Measurements from ENCODE around the gene PHACTR1. TPM values are rescaled to one million over a fixed set of nuclear protein-coding genes. Genes with fewer than 3 reads are reported as not detected.

The PHACTR1 gene
- total RNA-seq, 2 donors from 2014 or later = 2.8 to 6.3 TPM

- no peak overlapping the region for H3K27ac Mint-ChIP-seq
- DNase-seq = no peak
- H3K4me3 Mint-ChIP-seq = no peak overlapping the region
- peaks cover 9% of the 10 kb centered on the region for H3K9me3 Mint-ChIP-seq
- H3K4me1 Mint-ChIP-seq = no peaks in the 10 kb centered on the region
- no peaks in the 10 kb centered on the region for H3K27me3 Mint-ChIP-seq (ENCODE audit: insufficient read depth)
- 84 to 91% methylated on average over 3 to 4 of the region's 4 CpGs for WGBS, 2 experiments (ENCODE audit: insufficient coverage in 1 of 2, insufficient read length in 1 of 2)
- H3K4me1 ChIP-seq (ENCODE audit: control insufficient read depth, insufficient read depth, low read length) = no peaks in the 10 kb centered on the region
- H3K27ac ChIP-seq (ENCODE audit: low read depth, low read length) = no peak overlapping the region
- H3K36me3 ChIP-seq (ENCODE audit: control insufficient read depth, insufficient read depth, low read length) = no peaks in the 10 kb centered on the region
- H3K9me3 ChIP-seq (ENCODE audit: control insufficient read depth, low read length) = peaks cover 6% of the 10 kb centered on the region
- H3K36me3 Mint-ChIP-seq (ENCODE audit: low read depth) = no peaks in the 10 kb centered on the region
- H3K9ac ChIP-seq (ENCODE audit: extremely low read depth, low read length, poor library complexity, severe bottlenecking) = no peak overlapping the region
- H3K27me3 ChIP-seq (ENCODE audit: control insufficient read depth, insufficient read depth, low read length, poor library complexity, severe bottlenecking) = no peaks in the 10 kb centered on the region
- no peak overlapping the region for H3K4me3 ChIP-seq (ENCODE audit: low read length)
- no peak for TF ChIP-seq CTCF (conservative IDR thresholded peaks at IDR 0.05)
Observed at GRCh38 chr6:12980741-12981140, 264.2 kb downstream of the PHACTR1 start.

- no peaks in the 10 kb centered on the region for H3K27me3 ChIP-seq (ENCODE audit: control insufficient read depth, insufficient read depth, low read length, poor library complexity, severe bottlenecking)
- H3K27ac ChIP-seq (ENCODE audit: low read depth, low read length) = no peak overlapping the region
- H3K36me3 ChIP-seq (ENCODE audit: control insufficient read depth, insufficient read depth, low read length) = no peaks in the 10 kb centered on the region
- no peak for DNase-seq
- no peak overlapping the region for H3K4me3 ChIP-seq (ENCODE audit: low read length)
- WGBS, 2 experiments (ENCODE audit: insufficient coverage in 1 of 2, insufficient read length in 1 of 2) = 80 to 100% methylated on average over 1 to 2 of the region's 2 CpGs
- Mint-ChIP-seq H3K4me1 (no peaks in the 10 kb centered on the region), H3K4me3 (no peak overlapping the region), H3K9me3 (peaks cover 9% of the 10 kb centered on the region), H3K27me3 (ENCODE audit: insufficient read depth) (peaks cover 2% of the 10 kb centered on the region), H3K36me3 (ENCODE audit: low read depth) (no peaks in the 10 kb centered on the region), H3K27ac (no peak overlapping the region)
- H3K9me3 ChIP-seq (ENCODE audit: control insufficient read depth, low read length) = peaks cover 6% of the 10 kb centered on the region
- H3K9ac ChIP-seq (ENCODE audit: extremely low read depth, low read length, poor library complexity, severe bottlenecking) = no peak overlapping the region
- H3K4me1 ChIP-seq (ENCODE audit: control insufficient read depth, insufficient read depth, low read length) = no peaks in the 10 kb centered on the region
- no peak for TF ChIP-seq CTCF (conservative IDR thresholded peaks at IDR 0.05)
Observed at GRCh38 chr6:12984776-12985175, 268.2 kb downstream of the PHACTR1 start.

GRCh38 chr6:12987783-12988182, 271.2 kb downstream of the PHACTR1 start:
- Mint-ChIP-seq H3K4me3 (no peak overlapping the region), H3K27me3 (ENCODE audit: insufficient read depth) (peaks cover 7% of the 10 kb centered on the region), H3K36me3 (ENCODE audit: low read depth) (no peaks in the 10 kb centered on the region), H3K9me3 (peaks cover 8% of the 10 kb centered on the region), H3K27ac (no peak overlapping the region), H3K4me1 (no peaks in the 10 kb centered on the region)
- Histone ChIP-seq H3K4me1 (ENCODE audit: control insufficient read depth, insufficient read depth, low read length) (no peaks in the 10 kb centered on the region), H3K9ac (ENCODE audit: extremely low read depth, low read length, poor library complexity, severe bottlenecking) (no peak overlapping the region), H3K27me3 (ENCODE audit: control insufficient read depth, insufficient read depth, low read length, poor library complexity, severe bottlenecking) (no peaks in the 10 kb centered on the region), H3K9me3 (ENCODE audit: control insufficient read depth, low read length) (no peaks in the 10 kb centered on the region), H3K36me3 (ENCODE audit: control insufficient read depth, insufficient read depth, low read length) (no peaks in the 10 kb centered on the region), H3K27ac (ENCODE audit: low read depth, low read length) (no peak overlapping the region), H3K4me3 (ENCODE audit: low read length) (no peak overlapping the region)
- no peak for DNase-seq
- TF ChIP-seq CTCF (conservative IDR thresholded peaks at IDR 0.05) = no peak
